Measurements from ENCODE around the gene EDN3.
"Not testable (repeated sequence)": the region's sequence is repeated elsewhere in the genome, so short reads cannot be mapped to it uniquely, and the experiment has no call there.

EDN3 gene

GRCh38 chr20:59334651-59335300, 34.4 kb downstream of the EDN3 start:
- DNase-seq (ENCODE audit: extremely low read depth in 1 of 2, low read depth in 1 of 2), result no peak

DNA sequence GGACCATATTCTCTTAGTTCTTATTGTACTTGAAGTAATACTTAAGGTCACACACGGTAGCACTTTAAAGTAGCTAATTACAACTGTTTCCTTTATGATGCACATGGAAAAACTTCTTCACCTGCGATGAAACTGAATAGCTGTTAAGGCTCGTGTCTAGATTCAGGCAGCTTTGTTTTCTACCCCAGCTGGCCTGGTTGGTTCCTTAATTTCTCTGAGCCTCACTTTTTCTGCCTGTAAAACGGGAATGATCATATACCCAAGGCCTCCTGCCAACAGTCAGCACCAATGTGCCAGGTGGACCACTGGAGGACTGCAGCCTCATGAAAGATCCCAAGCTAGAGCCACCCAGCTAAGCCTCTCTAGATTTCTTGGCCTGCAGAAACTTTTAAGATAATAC, 35.0 kb downstream of the EDN3 start:
- no peak for DNase-seq (ENCODE audit: extremely low read depth in 1 of 2, low read depth in 1 of 2)

- DNase-seq (ENCODE audit: extremely low read depth in 1 of 2, low read depth in 1 of 2), result no peak
These were observed 36.1 kb downstream of the EDN3 start for GRCh38 chr20:59336540-59336939.

DNA sequence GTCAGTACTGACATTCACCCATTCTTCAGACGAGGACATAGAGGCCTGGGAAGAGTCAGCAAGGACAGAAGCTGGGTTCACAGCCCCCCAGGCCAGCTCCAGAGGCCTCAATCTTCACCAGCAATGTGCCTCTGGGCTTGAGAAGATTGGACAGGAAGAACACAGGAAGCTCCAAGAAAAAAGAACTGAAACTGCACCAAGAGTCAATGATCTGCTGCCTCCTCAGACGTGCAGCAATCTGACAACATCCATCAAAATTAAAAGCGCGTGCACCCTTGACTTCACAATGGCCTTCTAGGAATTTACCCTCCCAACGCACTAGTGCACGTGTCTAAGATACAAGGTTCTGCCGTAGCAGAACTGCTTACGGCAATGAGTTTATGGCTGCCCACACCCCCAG, 38.0 kb downstream of the EDN3 start:
- DNase-seq (ENCODE audit: extremely low read depth in 1 of 2, low read depth in 1 of 2), result not testable (repeated sequence)

DNA sequence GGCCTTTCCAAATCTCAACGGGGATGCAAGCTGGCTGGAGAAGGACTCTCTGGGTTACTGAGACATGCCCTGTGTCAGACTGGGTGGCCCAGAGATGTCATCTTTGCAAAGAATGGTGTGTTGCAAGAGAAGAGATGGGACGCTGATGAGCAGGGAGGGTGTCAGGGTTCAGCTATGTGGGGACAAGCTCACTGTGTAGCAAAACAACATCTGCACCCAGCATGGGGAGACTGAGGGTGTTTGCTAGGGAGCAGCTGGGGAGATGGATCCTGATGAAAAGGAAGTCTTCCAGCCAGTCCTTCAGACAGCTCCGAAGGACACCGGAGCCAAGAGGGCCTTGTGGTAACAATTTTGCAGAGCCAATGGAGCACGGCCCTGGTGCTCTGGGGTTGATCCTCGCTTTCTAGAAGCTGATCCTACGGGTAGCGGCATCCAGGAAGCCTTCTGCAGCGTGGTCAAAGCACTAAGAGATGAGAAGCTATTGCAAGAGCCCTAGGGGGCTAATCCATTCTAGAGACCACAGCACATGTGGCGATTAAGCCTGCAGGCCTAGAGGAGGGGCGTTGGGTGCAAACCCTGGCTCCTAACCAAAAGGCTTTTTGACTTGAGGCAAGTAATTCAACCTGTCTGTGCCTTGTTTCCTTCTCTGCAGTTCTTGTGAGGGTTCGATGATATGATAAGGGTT, 39.9 kb downstream of the EDN3 start:
- no peak for DNase-seq (ENCODE audit: extremely low read depth in 1 of 2, low read depth in 1 of 2)

DNA sequence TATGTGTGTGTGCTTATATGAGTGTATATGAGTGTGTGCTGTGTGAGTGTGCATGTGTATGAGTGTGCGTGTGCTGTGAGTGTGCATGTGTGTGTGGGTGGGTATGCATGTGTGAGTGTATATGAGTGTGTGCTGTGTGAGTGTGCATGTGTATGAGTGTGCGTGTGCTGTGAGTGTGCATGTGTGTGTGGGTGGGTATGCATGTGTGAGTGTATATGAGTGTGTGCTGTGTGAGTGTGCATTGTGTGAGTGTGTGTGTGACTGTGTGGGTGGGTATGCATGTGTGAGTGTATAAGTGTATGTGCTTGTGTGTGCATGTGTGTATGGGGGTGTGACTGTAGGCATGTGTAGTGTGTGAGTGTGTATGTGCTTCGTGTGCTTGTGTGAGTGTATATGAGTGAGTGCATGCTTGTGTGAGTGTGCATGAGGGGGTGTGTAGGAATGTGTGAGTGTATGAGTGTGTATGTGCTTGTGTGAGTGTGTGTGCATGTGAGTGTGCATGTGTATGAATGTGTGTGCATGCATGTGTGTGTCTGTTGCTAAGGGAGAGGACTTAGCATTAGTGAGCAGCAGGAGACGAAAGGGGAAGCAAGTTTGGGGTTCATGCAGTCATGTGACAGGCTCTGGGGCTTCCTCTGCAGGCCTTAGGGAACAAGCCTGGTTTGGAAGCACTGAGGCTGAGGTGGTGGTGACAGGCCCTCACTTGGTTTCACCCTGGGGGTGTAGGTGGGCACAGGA, 41.0 kb downstream of the EDN3 start:
- DNase-seq (ENCODE audit: extremely low read depth in 1 of 2, low read depth in 1 of 2), result not testable (repeated sequence)

GRCh38 chr20:59342023-59342957, 41.9 kb downstream of the EDN3 start:
- DNase-seq (ENCODE audit: extremely low read depth in 1 of 2, low read depth in 1 of 2), result no peak

DNA sequence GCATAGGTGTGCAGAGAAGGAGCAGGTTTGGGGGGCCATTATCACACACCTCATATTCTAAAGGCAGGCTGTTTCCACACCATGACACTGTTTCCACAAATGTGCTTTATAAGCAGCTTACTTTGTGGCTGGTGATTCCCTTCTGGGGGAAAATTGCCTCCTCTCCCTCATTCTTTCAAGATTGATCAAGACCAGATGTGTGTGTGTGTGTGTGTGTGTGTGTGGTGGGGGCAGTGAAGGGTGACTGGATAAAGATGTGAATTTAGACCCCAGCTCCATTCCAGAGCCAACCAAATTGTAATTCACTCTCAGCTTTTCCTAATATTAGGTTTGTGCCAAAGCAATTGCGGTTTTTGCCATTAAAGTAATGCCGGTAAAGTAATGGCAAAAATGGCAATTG, 45.6 kb downstream of the EDN3 start:
- no peak for DNase-seq (ENCODE audit: extremely low read depth in 1 of 2, low read depth in 1 of 2)

DNA sequence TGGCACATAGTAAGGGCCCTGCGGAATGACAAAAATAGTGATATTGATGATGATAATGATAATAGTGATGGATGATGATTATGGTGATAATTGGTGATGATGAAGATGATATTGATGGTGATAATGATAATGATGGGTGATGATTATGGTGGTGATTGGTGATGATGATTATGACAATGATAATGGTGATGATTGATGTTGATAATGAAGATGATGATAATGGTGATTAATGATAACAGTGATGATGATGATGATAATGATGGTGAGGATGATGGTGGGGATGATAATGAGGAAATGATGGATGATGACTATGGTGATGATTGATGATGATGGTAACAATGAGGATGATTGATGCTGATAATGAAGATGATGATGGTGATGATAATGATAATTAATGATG, 48.9 kb downstream of the EDN3 start:
- no peak for DNase-seq (ENCODE audit: extremely low read depth in 1 of 2, low read depth in 1 of 2)

- DNase-seq (ENCODE audit: extremely low read depth in 1 of 2, low read depth in 1 of 2), result no peak
These were observed 50.1 kb downstream of the EDN3 start for GRCh38 chr20:59350330-59351156.

- DNase-seq (ENCODE audit: extremely low read depth in 1 of 2, low read depth in 1 of 2), result no peak
These were observed 51.0 kb downstream of the EDN3 start for GRCh38 chr20:59351157-59352040.

- no peak for DNase-seq (ENCODE audit: extremely low read depth in 1 of 2, low read depth in 1 of 2)
These were observed 52.1 kb downstream of the EDN3 start for GRCh38 chr20:59352541-59352940.

GRCh38 chr20:59352990-59353389, 52.6 kb downstream of the EDN3 start:
- DNase-seq (ENCODE audit: extremely low read depth in 1 of 2, low read depth in 1 of 2), result no peak

DNA sequence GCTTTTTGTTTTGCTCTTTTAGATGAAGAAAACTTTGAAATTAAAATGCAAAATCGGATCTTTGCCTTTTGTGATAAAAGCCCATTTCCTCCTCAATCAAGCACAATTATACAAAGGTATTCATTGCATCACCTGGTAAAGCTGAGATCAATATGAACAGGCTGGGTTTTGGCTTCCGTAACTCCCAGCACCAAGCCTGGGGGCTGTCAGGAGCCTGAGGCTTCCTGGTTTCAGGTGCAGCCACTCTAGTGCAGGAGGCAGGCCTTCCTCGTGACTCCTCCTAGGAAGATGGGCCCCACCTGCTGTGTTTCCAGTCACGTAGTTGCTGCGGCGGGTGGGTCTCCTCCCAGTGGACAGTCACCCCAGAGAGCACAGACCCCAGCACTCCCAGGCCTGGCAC, 54.0 kb downstream of the EDN3 start:
- DNase-seq (ENCODE audit: extremely low read depth in 1 of 2, low read depth in 1 of 2), result no peak

- DNase-seq (ENCODE audit: extremely low read depth in 1 of 2, low read depth in 1 of 2), result no peak
These were observed 54.8 kb downstream of the EDN3 start for GRCh38 chr20:59355242-59355641.

GRCh38 chr20:59356662-59357165, 56.3 kb downstream of the EDN3 start:
- no peak for DNase-seq (ENCODE audit: extremely low read depth in 1 of 2, low read depth in 1 of 2)

DNA sequence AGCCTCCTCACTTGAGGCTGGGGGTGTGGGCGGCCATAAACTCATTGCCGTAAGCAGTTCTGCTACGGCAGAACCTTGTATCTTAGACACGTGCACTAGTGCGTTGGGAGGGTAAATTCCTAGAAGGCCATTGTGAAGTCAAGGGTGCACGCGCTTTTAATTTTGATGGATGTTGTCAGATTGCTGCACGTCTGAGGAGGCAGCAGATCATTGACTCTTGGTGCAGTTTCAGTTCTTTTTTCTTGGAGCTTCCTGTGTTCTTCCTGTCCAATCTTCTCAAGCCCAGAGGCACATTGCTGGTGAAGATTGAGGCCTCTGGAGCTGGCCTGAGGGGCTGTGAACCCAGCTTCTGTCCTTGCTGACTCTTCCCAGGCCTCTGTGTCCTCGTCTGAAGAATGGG, 58.4 kb downstream of the EDN3 start:
- DNase-seq (ENCODE audit: extremely low read depth in 1 of 2, low read depth in 1 of 2), result not testable (repeated sequence)

DNA sequence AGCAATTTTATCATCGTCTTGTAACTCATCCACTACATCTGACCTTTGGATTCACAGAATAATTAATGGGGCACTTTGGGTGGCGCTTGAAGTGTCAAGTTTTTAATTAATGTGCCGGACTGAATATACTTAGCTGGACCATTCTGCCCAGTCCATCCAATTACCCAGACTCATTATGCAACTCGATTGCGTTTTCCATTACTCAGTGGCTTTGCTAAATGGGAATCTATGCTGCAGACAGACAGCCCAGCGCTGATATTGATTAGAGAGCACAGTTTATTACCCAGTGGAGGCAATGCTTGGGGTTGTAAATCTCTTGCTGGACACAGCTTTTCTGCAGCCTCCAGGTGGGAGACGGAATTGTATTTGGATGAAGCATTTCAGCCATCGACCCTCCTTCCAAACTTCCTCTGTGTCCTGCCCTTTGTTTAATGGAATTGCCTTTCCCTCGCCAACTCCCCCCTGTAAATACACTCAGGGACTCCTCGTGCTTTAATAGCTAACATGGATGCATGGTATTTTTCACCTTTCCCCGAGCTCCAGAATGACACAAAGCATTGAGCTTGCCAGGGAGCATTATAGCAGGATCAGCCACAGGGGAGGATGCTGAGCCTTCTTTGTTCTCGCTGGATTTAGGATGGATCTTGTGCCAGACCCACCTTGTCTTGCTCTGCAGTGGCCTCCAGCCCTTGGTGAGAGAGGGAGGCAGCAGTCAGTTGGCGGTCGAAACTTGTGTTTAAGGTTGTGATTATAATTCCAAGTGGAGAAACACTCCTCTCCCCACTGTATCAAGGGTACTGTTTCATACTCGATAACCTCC, 59.7 kb downstream of the EDN3 start:
- no peak for DNase-seq (ENCODE audit: extremely low read depth in 1 of 2, low read depth in 1 of 2)

Data from stimulated activated CD8-positive, alpha-beta memory T cell treated with anti-CD3 and anti-CD28 coated beads, Interleukin-7, amount 100 ng/mL, for 48 hours (primary cell).